Measurements from ENCODE around the gene CORO2A. TPM values are rescaled to one million over a fixed set of nuclear protein-coding genes. Genes with fewer than 3 reads are reported as not detected.
A peak's percentile ranks its signal among the peaks of the same experiment; 100 is the strongest.

Gene CORO2A
- total RNA-seq, 4 donors from 2014 or later = 1.1 to 3.5 (median 2.1) TPM

GRCh38 chr9:98220911-98221310 lies 28.5 kb upstream of the CORO2A start:
- no peak overlapping the region for H3K4me3 ChIP-seq (replicated peaks in 1 of 3)
- intact Hi-C loops (cut with DNase I) = no loop called here
- TF ChIP-seq POLR2A (IDR thresholded peaks at IDR 0.05) (no peak), CTCF (IDR thresholded peaks at IDR 0.05) (no peak)
- H3K27me3 ChIP-seq = no peaks in the 10 kb centered on the region
- H3K9me3 ChIP-seq = no peaks in the 10 kb centered on the region
- peaks cover 13% of the 10 kb centered on the region in 2 donors for H3K36me3 ChIP-seq
- DNase-seq = no peak
- H3K4me1 ChIP-seq = peaks cover 0 to 30% of the 10 kb centered on the region in 2 donors
- 96 to 100% methylated on average over 3 to 12 of the region's 21 CpGs for WGBS, 2 donors
- H3K27ac ChIP-seq = no peak overlapping the region

- no peak for TF ChIP-seq CTCF (IDR thresholded peaks at IDR 0.05)
- TF ChIP-seq POLR2A (IDR thresholded peaks at IDR 0.05) = no peak
- H3K4me3 ChIP-seq (replicated peaks in 1 of 3) = no peak overlapping the region
- no peaks in the 10 kb centered on the region for H3K9me3 ChIP-seq
- H3K27me3 ChIP-seq = no peaks in the 10 kb centered on the region
- peaks cover 0 to 39% of the 10 kb centered on the region in 2 donors for H3K4me1 ChIP-seq
- H3K27ac ChIP-seq = peak overlapping the region in 1 of 3 donors; percentile 47
- WGBS, 2 donors = 95 to 98% methylated on average over 10 to 11 of the region's 11 CpGs
- peaks cover 13% of the 10 kb centered on the region in 2 donors for H3K36me3 ChIP-seq
- intact Hi-C loops (cut with DNase I) = no loop called here
- no peak for DNase-seq
These were observed 27.4 kb upstream of the CORO2A start for GRCh38 chr9:98219794-98220370.

- peaks cover 13% of the 10 kb centered on the region in 2 donors for H3K36me3 ChIP-seq
- 87 to 88% methylated on average over 7 of the region's 7 CpGs for WGBS, 2 donors
- intact Hi-C loops (cut with DNase I) = no loop called here
These were observed 26.9 kb upstream of the CORO2A start for GRCh38 chr9:98219364-98219716.

GRCh38 chr9:98218562-98219363 lies 26.3 kb upstream of the CORO2A start:
- Histone ChIP-seq H3K36me3 (peaks cover 13 to 15% of the 10 kb centered on the region in 2 donors), H3K4me3 (replicated peaks in 1 of 3) (no peak overlapping the region), H3K9me3 (no peaks in the 10 kb centered on the region), H3K27me3 (no peaks in the 10 kb centered on the region), H3K4me1 (peaks cover 0 to 43% of the 10 kb centered on the region in 2 donors), H3K27ac (peak overlapping the region in 1 of 3 donors; percentile 47)
- DNase-seq = no peak
- 90% methylated on average over 11 of the region's 11 CpGs for WGBS, 2 donors
- intact Hi-C loops (cut with DNase I) = no loop called here
- TF ChIP-seq CTCF (IDR thresholded peaks at IDR 0.05) (no peak), POLR2A (IDR thresholded peaks at IDR 0.05) (no peak)

More at GRCh38 chr9:98219364-98219716, 26.9 kb upstream of the CORO2A start:
- H3K4me1 ChIP-seq = peaks cover 0 to 43% of the 10 kb centered on the region in 2 donors
- peak overlapping the region in 1 of 3 donors; percentile 47 for H3K27ac ChIP-seq
- H3K27me3 ChIP-seq = no peaks in the 10 kb centered on the region
- TF ChIP-seq POLR2A (IDR thresholded peaks at IDR 0.05) (no peak), CTCF (IDR thresholded peaks at IDR 0.05) (no peak)
- no peak overlapping the region for H3K4me3 ChIP-seq (replicated peaks in 1 of 3)
- no peaks in the 10 kb centered on the region for H3K9me3 ChIP-seq
- DNase-seq = no peak

GRCh38 chr9:98217255-98217654 lies 24.8 kb upstream of the CORO2A start:
- Histone ChIP-seq H3K9me3 (no peaks in the 10 kb centered on the region), H3K27ac (peak overlapping the region in 2 of 3 donors; percentile 42 to 65), H3K36me3 (peaks cover 16 to 18% of the 10 kb centered on the region in 2 donors), H3K4me1 (peaks cover 0 to 36% of the 10 kb centered on the region in 2 donors), H3K4me3 (replicated peaks in 1 of 3) (no peak overlapping the region), H3K27me3 (no peaks in the 10 kb centered on the region)
- TF ChIP-seq POLR2A (IDR thresholded peaks at IDR 0.05) (no peak), CTCF (IDR thresholded peaks at IDR 0.05) (no peak)
- 84 to 95% methylated on average over 2 of the region's 2 CpGs for WGBS, 2 donors
- peak in 1 of 2 donors; percentile 7 for DNase-seq
- intact Hi-C loops (cut with DNase I) = no loop called here
